Hypothalamus (tissue), 51 donors: ENCODE measurements around the gene PISD.

Source experiments
- DNase-seq, 51 donors: peaks; one replicate each; lab custom pipeline; 2025; lab: John Stamatoyannopoulos, UW

Gene PISD

GRCh38 chr22:31653944-31654343 is 8.1 kb downstream of the PISD start:
- DNase-seq, result no peak

GRCh38 chr22:31652911-31653684 is 8.9 kb downstream of the PISD start:
- DNase-seq, result no peak

GRCh38 chr22:31652088-31652487 is 9.9 kb downstream of the PISD start:
- no peak for DNase-seq

GRCh38 chr22:31651664-31652063 is 10.4 kb downstream of the PISD start:
- DNase-seq, result no peak

- DNase-seq, result no peak
Measured at GRCh38 chr22:31650391-31650790, 11.6 kb downstream of the PISD start.

- DNase-seq, result no peak
Measured at GRCh38 chr22:31647523-31648320, 14.3 kb downstream of the PISD start.

GRCh38 chr22:31647066-31647465 is 14.9 kb downstream of the PISD start:
- no peak for DNase-seq

- DNase-seq, result no peak
Measured at GRCh38 chr22:31646186-31647019, 15.6 kb downstream of the PISD start.

GRCh38 chr22:31639436-31640039 is 22.5 kb downstream of the PISD start:
- no peak for DNase-seq

GRCh38 chr22:31637891-31638618 is 24.0 kb downstream of the PISD start:
- peak in 7 of 51 donors; percentile 13 to 47 (median 27) for DNase-seq

GRCh38 chr22:31637447-31637890 is 24.5 kb downstream of the PISD start:
- DNase-seq, result no peak

- DNase-seq, result no peak
Measured at GRCh38 chr22:31635638-31636306, 26.2 kb downstream of the PISD start.

- DNase-seq, result no peak
Measured at GRCh38 chr22:31631436-31631835, 30.6 kb downstream of the PISD start.

- DNase-seq, result peak in 48 of 51 donors; percentile 25 to 86 (median 72)
Measured at GRCh38 chr22:31630331-31631329, 31.4 kb downstream of the PISD start.

GRCh38 chr22:31629741-31630184 is 32.3 kb downstream of the PISD start:
- no peak for DNase-seq

GRCh38 chr22:31628969-31629708 is 32.9 kb downstream of the PISD start:
- DNase-seq, result no peak

GRCh38 chr22:31628362-31628761 is 33.7 kb downstream of the PISD start:
- DNase-seq, result no peak
